NB4 (cell line): ENCODE measurements around the gene POSTN.

Experiments used
- DNase-seq: peaks from one replicate; pipeline ENCODE4 v3.0.0; 2010; ENCODE audit warnings: low read depth
- H3K4me3 ChIP-seq: one replicate; pipeline ENCODE4 v1.5.1; 2011; ENCODE audit warnings: mild to moderate bottlenecking, low read depth, low read length, moderate library complexity
- MYC ChIP-seq: IDR thresholded peaks from 2 replicates; pipeline ENCODE4 v1.6.1; 2011; ENCODE audit warnings: low read depth, low read length
- POLR2A ChIP-seq: IDR thresholded peaks from 2 replicates; pipeline ENCODE4 v1.6.1; 2011; ENCODE audit warnings: mild to moderate bottlenecking; ENCODE audit not compliant: insufficient read length; ENCODE audit errors: extremely low read depth
- TF ChIP-seq, protein P1 (sequence below): IDR thresholded peaks from 2 replicates; pipeline ENCODE4 v1.6.1; 2011; ENCODE audit warnings: low read depth, low read length
- TF ChIP-seq, protein P2 (sequence below): IDR thresholded peaks from one replicate; pipeline ENCODE4 v1.5.1; 2012; ENCODE audit warnings: low read depth, low read length

Gene POSTN

GRCh38 chr13:37640499-37640898, 41.9 kb upstream of the POSTN start:
- DNase-seq = peak; percentile 34
- TF ChIP-seq POLR2A (no peak), MYC (no peak)
- TF ChIP-seq, protein P1, sequence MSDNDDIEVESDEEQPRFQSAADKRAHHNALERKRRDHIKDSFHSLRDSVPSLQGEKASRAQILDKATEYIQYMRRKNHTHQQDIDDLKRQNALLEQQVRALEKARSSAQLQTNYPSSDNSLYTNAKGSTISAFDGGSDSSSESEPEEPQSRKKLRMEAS = no peak
- TF ChIP-seq, protein P2, sequence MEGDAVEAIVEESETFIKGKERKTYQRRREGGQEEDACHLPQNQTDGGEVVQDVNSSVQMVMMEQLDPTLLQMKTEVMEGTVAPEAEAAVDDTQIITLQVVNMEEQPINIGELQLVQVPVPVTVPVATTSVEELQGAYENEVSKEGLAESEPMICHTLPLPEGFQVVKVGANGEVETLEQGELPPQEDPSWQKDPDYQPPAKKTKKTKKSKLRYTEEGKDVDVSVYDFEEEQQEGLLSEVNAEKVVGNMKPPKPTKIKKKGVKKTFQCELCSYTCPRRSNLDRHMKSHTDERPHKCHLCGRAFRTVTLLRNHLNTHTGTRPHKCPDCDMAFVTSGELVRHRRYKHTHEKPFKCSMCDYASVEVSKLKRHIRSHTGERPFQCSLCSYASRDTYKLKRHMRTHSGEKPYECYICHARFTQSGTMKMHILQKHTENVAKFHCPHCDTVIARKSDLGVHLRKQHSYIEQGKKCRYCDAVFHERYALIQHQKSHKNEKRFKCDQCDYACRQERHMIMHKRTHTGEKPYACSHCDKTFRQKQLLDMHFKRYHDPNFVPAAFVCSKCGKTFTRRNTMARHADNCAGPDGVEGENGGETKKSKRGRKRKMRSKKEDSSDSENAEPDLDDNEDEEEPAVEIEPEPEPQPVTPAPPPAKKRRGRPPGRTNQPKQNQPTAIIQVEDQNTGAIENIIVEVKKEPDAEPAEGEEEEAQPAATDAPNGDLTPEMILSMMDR = peak; percentile 2
- no peak overlapping the region for H3K4me3 ChIP-seq

GRCh38 chr13:37636701-37637100, 38.1 kb upstream of the POSTN start:
- DNase-seq = no peak
- TF ChIP-seq MYC = no peak
- TF ChIP-seq, protein P1 = no peak
- TF ChIP-seq, protein P2 = no peak
- TF ChIP-seq POLR2A = no peak
- H3K4me3 ChIP-seq = no peak overlapping the region

- no peak overlapping the region for H3K4me3 ChIP-seq
- no peak for DNase-seq
- TF ChIP-seq POLR2A = no peak
- TF ChIP-seq, protein P1 = no peak
- TF ChIP-seq, protein P2 = no peak
- TF ChIP-seq MYC = no peak
Measured at GRCh38 chr13:37632294-37632693, 33.7 kb upstream of the POSTN start.

- H3K4me3 ChIP-seq = no peak overlapping the region
- no peak for DNase-seq
- TF ChIP-seq MYC (no peak), POLR2A (no peak)
- TF ChIP-seq, protein P2 = no peak
- TF ChIP-seq, protein P1 = no peak
Measured at GRCh38 chr13:37627428-37627827, 28.9 kb upstream of the POSTN start.

GRCh38 chr13:37621811-37622361, 23.3 kb upstream of the POSTN start:
- no peak for DNase-seq

More at GRCh38 chr13:37621811-37622361, 23.3 kb upstream of the POSTN start:
- H3K4me3 ChIP-seq = no peak overlapping the region
- TF ChIP-seq, protein P1 = no peak
- TF ChIP-seq POLR2A (no peak), MYC (no peak)
- TF ChIP-seq, protein P2 = no peak
